ENCODE data around the gene EMILIN2. TPM values are rescaled to one million over a fixed set of nuclear protein-coding genes. Genes with fewer than 3 reads are reported as not detected.
"Not testable (repeated sequence)": the region's sequence is repeated elsewhere in the genome, so short reads cannot be mapped to it uniquely, and the experiment has no call there.

The EMILIN2 gene
- 10 to 100 TPM in 1 of 6 donors, 1 to 10 TPM in 3, under 1 TPM in 2; 0.43 to 11.0 (median 3.3) TPM for total RNA-seq
- polyA plus RNA-seq: 1 to 10 TPM; 2.8 to 4.0 TPM

DNA sequence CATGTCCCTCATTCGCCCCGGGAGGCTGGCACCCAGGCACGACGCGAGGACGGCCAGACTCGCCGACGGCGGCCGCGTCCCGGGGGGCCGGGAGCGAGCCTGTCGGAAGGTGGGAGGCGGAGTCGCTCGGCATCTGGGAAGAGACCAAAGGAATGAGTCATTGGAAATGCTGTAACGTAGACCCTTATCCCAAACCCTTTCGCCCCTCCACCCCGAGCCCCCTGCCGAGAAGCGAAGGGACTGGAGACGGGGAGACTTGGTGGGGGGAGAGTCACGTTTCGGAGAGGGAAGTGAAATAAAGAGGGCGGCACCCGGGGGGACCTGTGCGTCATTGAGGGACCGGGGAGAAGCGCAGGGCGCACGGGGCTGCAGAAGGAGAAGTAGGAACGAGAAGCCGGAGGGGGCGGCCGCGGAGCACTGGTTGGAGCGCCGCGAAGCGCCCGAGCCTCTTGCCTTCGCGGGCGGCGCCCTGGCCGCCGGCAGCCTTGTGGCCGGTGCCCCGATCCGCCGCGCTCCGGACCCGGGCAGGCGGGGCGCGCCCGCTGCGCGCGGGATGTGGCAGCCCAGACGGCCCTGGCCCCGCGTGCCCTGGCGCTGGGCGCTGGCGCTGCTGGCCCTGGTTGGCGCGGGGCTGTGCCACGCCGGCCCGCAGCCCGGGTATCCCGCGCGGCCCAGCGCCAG, at the start of gene EMILIN2:
Gene EMILIN2 (plus strand): TSS at position 371 of the 681 bp plus-strand sequence. CDS start 183 bp downstream, at position 554.
- Histone ChIP-seq H3K27me3 (peaks cover 0 to 27% (median 0%) of the 10 kb centered on the region in 4 donors), H3K27ac (peak within 1 kb of the TSS in 2 of 4 donors; percentile 48 to 50), H3K4me1 (peaks cover 3 to 7% (median 7%) of the 10 kb centered on the region in 3 donors), H3K4me3 (peak within 1 kb of the TSS; percentile 8 to 48 (median 27)), H3K9me3 (no peaks in the 10 kb centered on the region), H3K36me3 (no peaks in the 10 kb centered on the region)
- intact Hi-C loops (cut with DNase I): no loop called here
- FAIRE-seq (no peak), DNase-seq (peak in 5 of 6 donors; percentile 16 to 78 (median 67)), ATAC-seq (peak in 3 of 4 donors; percentile 58 to 63 (median 60))
- WGBS, 2 donors: 1 to 2% methylated on average over 69 to 80 of the region's 80 CpGs
- TF ChIP-seq, protein P1, sequence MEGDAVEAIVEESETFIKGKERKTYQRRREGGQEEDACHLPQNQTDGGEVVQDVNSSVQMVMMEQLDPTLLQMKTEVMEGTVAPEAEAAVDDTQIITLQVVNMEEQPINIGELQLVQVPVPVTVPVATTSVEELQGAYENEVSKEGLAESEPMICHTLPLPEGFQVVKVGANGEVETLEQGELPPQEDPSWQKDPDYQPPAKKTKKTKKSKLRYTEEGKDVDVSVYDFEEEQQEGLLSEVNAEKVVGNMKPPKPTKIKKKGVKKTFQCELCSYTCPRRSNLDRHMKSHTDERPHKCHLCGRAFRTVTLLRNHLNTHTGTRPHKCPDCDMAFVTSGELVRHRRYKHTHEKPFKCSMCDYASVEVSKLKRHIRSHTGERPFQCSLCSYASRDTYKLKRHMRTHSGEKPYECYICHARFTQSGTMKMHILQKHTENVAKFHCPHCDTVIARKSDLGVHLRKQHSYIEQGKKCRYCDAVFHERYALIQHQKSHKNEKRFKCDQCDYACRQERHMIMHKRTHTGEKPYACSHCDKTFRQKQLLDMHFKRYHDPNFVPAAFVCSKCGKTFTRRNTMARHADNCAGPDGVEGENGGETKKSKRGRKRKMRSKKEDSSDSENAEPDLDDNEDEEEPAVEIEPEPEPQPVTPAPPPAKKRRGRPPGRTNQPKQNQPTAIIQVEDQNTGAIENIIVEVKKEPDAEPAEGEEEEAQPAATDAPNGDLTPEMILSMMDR (IDR thresholded peaks at IDR 0.05): no peak

DNA sequence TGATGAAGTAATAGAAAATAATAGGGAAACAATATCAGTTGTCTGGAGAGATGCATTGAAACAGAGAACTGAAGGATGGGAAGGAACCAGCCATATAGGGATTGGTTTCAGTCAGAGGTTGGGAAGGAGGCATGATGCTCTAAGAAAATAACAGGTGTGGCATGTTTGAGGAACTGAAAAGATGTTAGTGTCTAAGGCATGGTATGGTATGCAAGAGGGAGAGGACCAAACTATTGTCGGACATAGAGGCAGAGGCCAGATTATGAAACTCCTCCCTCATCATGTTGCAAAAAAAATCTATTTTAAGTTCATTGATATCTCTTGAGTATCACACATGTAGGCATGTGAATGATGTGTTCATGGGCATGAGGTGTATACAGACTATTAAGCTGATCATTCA, 48.9 kb upstream of the EMILIN2 start:
- H3K4me3 ChIP-seq: no peak overlapping the region
- peaks cover 0 to 19% (median 6%) of the 10 kb centered on the region in 3 donors for H3K36me3 ChIP-seq
- no peaks in the 10 kb centered on the region for H3K27me3 ChIP-seq
- FAIRE-seq: no peak
- intact Hi-C loops (cut with DNase I): no loop called here
- peaks cover 0 to 5% (median 3%) of the 10 kb centered on the region in 3 donors for H3K4me1 ChIP-seq
- H3K9me3 ChIP-seq: no peaks in the 10 kb centered on the region
- no peak for ATAC-seq
- WGBS, 2 donors: 89 to 98% methylated on average over 1 of the region's 1 CpG
- TF ChIP-seq, protein P1 (IDR thresholded peaks at IDR 0.05): no peak
- no peak overlapping the region for H3K27ac ChIP-seq
- DNase-seq: no peak

- DNase-seq (no peak), FAIRE-seq (no peak), ATAC-seq (peak in 1 of 4 donors; percentile 37)
- peaks cover 0 to 5% (median 3%) of the 10 kb centered on the region in 3 donors for H3K4me1 ChIP-seq
- peaks cover 0 to 19% (median 6%) of the 10 kb centered on the region in 3 donors for H3K36me3 ChIP-seq
- WGBS, 2 donors: 95 to 96% methylated on average over 2 of the region's 2 CpGs
- H3K27me3 ChIP-seq: no peaks in the 10 kb centered on the region
- no peak overlapping the region for H3K4me3 ChIP-seq
- no peaks in the 10 kb centered on the region for H3K9me3 ChIP-seq
- intact Hi-C loops (cut with DNase I): no loop called here
- H3K27ac ChIP-seq: no peak overlapping the region
- TF ChIP-seq, protein P1 (IDR thresholded peaks at IDR 0.05): no peak
Observed at GRCh38 chr18:2799369-2799768, 47.4 kb upstream of the EMILIN2 start.

- TF ChIP-seq, protein P1 (IDR thresholded peaks at IDR 0.05): no peak
- Histone ChIP-seq H3K27me3 (no peaks in the 10 kb centered on the region), H3K9me3 (no peaks in the 10 kb centered on the region), H3K4me3 (no peak overlapping the region), H3K4me1 (no peaks in the 10 kb centered on the region), H3K27ac (no peak overlapping the region), H3K36me3 (no peaks in the 10 kb centered on the region)
- no peak for DNase-seq
- intact Hi-C loops (cut with DNase I): no loop called here
- no peak for ATAC-seq
- 90 to 96% methylated on average over 8 of the region's 8 CpGs for WGBS, 2 donors
- no peak for FAIRE-seq
Observed at GRCh38 chr18:2805970-2806943, 40.5 kb upstream of the EMILIN2 start.

DNA sequence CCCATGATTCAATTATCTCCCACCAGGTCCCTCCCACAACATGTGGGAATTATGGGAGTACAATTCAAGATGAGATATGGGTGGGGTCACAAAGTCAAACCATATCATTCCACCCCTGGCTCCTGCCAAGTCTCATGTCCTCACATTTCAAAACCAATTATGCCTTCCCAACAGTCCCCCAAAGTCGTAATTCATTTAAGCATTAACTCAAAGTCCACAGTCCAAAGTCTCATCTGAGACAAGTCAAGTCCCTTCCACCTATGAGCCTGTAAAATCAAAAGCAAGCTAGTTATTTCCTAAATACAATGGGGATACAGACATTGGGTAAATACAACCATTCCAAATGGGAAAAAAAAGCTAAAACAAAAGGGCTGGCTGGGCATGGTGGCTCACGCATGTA, 38.2 kb upstream of the EMILIN2 start:
- H3K9me3 ChIP-seq; intact Hi-C loops (cut with DNase I); ATAC-seq; H3K27me3 ChIP-seq; H3K36me3 ChIP-seq; H3K27ac ChIP-seq; DNase-seq; H3K4me3 ChIP-seq; H3K4me1 ChIP-seq; FAIRE-seq: not testable (repeated sequence)
- 45 to 52% methylated on average over 2 of the region's 2 CpGs for WGBS, 2 donors

DNA sequence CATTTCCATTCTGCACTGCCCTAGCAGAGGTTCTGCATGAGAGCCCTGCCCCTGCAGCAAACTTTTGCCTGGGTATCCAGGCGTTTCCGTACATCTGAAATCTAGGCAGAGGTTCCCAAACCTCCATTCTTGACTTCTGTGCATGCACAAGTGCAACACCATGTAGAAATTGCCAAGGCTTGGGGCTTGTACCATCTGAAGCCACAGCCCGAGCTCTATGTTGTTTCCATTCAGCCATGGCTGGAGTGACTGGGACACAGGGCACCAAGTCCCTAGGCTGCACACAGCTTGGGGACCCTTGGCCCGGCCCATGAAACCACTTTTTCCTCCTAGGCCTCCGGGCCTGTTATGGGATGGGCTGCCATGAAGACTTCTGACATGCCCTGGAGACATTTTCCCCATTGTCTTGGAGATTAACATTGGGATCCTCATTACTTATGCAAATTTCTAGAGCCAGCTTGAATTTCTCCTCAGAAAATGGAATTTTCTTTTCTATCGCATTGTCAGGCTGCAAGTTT, 37.1 kb upstream of the EMILIN2 start:
- FAIRE-seq; ATAC-seq; H3K27me3 ChIP-seq; H3K4me1 ChIP-seq; H3K36me3 ChIP-seq; intact Hi-C loops (cut with DNase I); H3K27ac ChIP-seq; H3K9me3 ChIP-seq; DNase-seq; H3K4me3 ChIP-seq: not testable (repeated sequence)
- 78 to 96% methylated on average over 6 of the region's 6 CpGs for WGBS, 2 donors

Data from pancreas (tissue), 10 donors.